ENCODE measurements around the gene CHD3.

CHD3 gene

DNA sequence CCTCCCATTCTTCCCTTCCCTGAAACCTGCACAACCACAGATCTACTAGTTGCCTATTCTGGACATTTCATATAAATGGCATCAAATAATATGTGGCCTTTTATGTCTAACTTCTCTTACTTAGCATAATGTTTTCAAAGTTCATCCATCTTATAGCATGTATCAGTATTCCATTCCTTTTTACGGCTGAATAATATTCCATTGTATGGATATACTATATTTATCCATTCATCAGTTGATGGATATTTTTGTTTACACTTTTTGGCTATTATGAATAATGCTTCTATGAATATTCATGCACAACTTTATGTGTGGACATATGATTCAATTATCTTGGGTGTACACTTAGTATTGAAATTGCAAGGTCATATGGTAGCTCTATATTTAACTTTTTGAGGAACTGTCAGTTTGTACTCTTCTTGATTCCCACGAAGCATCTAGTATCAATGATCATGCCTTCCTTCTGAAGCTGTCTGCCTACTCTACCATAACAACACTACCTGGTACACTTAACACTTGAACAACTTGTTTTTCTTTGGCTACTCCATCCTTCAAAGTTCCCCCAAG is 12.7 kb upstream of the CHD3 start:
- no peak for DNase-seq

DNA sequence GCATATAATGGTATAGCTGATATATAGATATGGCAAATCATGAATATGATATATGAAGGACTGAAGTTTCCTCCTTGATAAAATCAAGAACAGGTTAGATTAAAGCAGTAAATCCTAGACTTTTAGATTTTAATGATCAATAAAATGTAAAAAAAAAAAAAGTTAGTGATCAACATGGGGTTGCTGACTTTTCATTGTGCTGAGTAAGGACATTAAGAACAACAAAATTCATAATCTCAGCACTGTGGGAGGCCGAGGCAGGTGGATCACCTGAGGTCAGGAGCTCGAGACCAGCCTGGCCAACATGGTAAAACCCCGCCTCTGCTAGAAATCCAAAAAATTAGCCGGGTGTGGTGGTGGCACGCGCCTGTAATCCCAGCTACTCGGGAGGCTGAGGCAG is 10.4 kb upstream of the CHD3 start:
- no peak for DNase-seq

DNA sequence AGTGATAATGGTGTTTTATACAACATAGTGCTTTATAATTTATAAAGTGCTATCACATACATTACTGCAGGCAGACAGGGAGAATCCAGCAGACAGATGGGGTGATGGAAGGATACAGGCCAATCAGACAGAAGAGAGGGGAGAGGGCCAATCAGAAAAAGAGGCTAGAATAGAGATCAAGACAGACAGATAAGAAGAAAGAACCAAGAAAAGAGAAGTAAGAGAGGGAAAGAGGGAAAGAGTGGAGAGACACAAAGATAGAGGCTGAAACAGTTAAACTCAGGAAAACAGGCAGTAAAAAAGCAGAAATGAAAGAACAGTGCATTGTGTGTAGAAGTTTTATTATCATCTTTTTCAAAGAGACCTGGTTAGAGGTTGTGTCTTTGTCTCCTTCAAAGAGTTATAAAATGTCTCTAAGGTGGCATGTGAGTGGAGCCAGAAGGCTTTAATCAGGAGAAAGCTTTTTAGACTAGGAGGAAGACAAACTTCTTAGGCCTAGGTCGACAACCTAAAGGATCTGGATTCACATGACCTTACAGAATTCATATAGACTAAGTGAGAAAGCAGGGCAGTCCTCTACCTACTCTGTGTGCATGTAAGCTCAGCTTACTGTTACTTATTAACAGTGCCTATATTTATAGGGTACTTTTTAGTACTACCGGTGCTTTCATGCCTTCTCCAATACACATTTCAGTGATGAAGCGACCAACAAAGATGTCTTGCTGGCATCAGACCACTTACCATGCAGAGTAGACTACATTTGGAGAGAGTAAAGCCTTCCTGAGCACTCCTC is 8.3 kb upstream of the CHD3 start:
- no peak for DNase-seq

DNA sequence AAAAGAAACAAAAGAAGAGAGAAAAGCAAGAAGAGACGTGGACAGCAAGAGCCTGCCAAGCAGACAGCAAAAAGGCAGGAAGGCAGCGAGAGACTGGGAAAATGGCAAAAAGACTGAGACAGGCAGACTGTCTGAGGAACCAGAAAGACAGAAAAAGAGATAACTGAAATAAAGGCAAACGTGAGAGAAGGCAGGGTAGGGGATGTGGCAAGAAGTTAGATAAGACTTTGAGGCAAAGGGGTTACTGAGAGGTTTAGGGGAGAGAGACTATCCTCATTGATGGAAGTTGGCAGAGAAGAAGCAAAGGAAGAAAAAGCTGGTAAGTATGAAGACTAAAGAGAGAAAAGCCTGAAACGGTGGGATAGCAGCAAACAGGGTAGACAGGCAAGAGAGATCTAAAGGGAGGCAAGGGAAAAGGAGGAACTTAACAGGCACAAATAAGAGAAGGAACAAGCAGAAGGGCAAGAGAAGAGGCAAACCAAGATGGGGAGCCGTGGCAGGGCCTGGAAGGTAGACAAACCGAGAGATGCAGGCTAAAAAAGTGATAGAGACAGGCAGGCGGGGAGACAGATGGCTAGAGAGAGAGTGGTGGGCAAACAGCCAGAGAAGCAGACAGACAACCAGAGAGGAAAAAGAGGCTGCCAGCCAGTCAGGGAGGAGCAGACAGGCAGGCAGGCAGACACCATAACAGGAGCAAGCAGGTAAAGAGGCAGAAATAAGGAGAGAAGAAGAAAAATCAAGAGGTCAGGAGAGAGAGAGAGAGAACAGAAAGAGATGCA is 7.1 kb upstream of the CHD3 start:
- DNase-seq: no peak

DNA sequence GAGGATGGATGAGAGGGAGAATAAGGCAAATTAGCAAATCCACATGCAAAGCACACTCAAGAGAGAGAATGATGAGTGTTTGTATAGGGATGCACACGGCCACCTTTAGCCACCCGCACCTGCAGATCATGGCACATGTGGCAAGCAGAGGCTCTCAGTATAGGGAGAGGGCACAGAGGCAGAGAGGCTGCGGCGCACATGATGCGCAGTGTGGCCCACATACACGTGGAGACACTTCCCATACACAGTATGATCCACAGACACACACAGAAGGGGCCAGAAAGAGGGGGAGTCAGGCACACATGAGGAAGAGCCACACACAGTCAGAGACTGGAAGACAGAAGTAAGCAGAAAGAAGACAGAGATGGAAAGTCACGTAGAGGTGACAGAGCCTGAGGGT is 6.5 kb upstream of the CHD3 start:
- DNase-seq: no peak

DNA sequence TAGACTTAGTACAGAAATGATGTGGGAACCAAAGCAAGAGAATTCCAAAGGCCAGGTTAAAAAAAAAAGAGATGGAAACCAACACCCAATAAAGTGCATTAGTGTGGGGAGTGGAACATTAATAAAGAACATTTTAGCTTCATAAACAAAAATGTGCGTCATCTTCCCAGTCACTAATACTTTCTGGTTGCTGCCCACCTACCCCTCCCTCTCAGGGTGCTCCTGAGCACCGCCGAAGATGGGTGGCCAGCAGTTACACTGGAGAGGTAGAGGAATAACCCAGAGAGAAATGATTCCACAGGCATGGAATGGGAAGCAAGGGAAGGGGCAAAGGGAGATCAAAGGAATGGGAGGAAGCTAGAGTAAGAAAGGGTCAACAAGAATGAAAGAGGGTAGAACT is 6.0 kb upstream of the CHD3 start:
- no peak for DNase-seq

DNA sequence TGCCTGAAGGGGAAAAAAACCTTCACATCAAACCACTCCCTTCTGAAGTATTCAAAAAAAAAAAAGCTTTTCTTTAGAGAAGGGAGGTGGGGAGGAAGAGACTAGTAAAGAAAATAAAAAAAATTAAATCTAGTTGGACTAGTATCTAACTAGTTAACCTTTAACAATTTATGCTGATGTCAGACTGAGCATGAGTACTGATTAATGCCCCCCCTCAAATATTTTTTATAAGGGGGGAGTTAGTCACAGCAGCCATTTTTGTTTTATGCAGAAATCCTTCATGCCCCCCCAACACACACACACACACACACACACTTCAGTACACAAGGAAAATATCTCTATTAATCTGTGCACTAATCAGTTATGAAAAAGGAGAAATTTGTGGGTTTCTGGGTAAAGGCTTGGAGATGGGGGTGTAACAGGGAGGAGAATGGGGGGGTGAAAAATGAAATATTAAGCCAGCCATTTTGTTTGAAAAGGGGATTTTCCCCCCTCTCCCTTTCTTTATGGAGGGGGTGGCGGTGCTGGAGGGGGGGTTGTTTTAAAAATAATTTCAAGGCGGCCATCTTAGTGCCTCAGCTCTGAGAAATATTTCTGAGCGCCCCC is 4.7 kb upstream of the CHD3 start:
- no peak for DNase-seq

DNA sequence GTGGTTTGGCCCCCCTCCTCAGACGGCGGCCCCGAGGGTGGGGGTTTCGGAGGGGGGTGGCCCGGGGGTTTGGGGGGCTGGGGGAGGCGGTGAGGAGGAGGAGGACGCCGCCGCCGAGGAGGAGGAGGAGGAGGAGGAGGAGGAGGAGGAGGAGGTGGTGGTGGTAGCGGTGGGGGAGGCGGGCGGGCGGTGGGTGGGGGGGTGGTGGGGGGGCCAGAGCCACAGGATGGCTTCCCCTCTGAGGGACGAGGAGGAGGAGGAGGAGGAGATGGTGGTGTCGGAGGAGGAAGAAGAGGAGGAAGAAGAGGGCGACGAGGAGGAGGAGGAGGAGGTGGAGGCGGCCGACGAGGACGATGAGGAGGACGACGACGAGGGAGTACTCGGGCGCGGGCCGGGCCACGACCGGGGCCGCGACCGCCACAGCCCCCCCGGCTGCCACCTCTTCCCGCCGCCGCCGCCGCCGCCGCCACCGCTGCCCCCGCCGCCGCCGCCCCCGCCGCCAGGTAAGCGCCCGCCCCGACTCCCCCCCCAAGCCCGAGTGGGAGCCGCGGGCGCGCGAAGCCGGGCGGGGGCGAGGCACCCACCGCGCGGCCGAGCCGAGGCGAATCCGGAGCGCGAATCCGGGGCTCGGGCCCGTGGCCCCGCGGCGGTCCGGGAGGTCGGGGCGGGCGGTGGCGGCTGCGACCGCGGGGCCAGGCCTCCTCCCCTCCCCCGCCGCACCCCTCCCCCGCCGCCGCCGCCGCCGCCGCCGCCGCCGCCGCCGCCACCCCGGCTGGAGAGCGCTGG is 3.8 kb upstream of the CHD3 start:
- peak; percentile 25 for DNase-seq

DNA sequence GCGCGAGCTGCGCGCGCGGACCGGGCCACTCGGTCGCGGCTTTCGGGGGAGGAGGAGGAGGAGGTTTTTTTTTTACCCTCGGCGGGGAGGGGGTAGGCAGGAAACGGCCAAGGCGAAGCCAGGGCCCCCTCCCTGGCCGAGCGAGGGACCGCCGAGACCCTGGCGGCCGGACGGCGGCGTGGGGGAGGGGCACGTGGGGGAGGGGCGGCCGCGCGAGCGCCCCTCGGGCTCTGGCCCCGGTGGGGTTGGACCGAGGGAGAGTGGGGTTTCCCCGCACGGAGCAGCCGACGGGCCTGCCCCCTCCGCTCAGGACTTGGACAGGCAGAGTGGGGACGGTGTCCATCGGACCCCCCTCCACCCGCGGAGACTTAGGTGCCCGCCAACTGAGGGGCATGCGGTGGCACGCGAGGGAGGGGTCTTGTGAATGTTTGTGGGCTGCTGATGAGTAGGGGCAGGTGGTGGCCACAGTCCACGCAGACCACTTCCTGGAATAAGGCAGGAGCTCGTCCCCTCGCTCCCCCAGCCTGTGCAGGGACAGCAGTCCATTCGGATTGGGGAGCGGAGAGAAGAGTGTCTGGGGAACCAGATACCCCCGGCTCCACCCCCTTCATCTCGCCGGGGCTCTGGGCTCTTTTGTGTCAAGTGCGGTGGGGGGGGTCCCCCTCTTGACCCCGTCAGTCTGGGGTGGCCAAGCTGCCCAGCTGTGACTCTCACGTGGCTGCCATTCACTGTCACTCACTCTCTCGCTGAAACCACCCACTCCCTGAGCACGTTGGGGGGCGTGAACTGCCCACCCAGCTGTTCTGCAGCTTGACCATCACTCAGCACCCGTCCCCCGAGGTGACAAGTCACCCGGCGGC is 3.0 kb upstream of the CHD3 start:
- peak; percentile 18 for DNase-seq

DNA sequence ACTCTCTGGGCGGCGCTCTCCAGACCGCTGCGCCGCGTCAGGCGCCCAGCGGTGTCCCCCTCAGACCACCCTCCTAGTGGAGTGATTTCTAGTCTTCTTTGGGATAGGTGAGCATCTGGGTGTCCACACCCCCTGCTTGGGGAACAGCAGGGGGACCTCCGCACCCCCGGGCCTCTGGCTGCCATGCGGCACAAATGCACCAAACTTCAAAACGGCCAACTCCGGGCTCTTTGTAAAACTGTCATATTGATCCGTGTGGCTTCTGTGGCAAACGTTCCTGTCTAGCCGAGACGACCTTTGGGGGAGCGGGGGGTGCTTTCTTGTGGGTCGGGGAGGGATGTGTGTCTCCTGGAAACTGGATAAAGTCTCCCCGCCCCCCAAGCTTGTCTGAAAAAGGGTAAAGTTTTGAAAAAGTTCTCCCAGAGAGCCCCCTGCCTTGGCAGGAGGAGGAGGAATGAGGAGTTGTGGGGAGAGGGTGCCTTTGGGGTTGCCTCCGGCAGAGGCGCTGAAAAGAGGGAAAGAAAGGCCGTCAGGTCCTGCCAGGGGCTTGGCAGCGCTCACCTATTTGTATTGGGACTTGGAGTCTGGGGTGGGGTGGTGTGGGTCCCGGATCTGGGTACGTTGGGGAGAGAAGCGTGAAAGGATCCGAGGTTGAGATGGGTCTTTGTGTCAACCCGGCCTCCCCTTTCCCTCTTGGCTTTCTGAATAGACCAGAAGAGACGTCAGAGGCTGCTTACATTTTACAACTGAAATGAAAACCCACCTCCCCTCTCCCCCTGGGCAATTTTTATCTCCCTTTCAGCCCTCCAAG is 2.2 kb upstream of the CHD3 start:
- DNase-seq: peak; percentile 39

DNA sequence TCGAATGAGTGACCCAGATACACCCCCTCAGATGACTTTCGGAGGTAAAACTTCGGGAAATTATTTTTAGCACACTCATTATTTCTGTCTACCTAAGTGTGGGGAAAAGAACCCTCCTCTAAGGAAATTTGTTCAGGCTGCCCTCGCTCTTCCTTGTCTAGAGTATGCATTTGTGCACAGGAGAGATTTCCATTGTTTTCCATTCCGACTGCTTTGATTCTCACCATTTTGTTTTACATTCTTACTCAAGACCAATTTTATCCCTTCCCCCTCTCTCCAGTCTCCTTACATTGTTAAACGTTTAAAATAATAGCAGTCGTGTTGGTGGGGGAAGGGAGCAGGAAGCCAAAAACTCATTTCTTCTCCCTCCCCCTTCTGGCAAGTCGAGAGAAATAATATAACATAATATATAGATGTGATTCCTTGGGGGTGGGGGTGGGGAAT is 1.5 kb upstream of the CHD3 start:
- DNase-seq: no peak

DNA sequence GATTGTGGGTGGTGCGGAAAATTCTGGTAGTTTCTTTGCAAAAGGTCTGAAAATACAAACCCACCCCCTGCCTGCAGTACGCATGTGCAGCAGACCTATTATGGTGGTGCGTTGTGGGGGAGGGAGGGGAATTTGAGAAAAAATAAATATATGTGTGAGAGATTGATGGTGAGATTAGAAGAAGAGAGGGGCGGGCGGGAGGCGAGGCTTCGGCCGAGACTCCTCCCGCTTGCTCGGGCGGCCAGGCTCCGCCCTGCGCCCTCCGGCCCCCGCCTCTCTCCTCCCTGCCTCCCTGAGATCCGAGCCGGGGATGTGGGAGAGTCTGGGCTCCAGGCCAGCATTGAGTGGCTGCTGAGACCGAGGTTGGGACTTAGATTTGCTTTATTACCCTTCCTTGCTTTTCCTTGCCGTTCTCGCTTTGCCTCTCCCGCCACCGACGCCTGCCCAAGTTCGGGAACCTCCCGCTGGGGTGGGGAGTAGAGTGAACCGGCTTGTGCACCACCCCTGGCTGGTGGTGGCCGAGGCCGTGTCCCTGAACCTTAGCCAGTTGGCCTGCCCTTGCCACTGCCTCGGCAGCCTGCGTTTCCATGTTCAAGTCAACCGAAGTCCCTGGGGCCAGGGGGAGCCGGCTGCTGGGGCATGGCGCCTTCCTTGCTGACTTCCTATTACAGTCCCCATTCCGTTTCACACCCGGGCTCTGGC is 956 bp upstream of the CHD3 start:
- DNase-seq: peak; percentile 84

DNA sequence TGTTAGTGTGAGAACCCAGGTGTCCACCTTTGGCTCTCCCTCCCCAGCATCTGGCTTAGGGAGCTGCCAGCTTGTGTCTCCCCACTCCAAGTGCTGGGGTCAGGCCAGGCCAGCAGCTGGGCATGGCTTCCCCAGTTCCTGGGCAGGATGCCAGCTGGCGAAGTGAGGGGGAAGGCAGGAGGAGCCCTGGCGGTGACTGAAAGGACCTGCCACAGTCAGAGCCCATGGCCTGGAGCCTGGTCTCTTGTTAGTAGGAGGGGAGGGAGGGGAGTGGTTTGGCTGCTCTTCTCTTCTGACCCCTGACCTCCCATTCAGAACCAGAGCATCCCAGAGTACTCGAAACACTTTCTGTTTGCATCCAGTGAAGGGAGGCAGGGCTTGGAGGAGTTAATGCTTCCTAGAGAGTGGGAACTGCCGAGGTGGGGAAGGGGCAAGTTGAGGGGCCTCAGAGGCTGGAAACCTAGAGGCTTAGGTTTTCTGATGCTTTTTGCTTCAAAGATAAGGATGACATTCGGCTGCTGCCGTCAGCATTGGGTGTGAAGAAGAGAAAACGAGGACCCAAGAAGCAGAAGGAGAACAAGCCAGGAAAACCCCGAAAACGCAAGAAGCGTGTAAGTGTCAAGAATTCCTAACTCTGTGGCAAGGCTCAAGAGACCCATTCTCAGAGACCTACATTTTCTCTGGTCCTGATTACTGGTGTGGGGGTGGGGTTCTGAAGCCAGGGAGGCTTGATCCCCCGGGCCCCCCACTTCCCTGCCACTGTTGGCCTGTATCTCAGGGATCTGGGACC is 772 bp downstream of the CHD3 start:
- DNase-seq: peak; percentile 20

DNA sequence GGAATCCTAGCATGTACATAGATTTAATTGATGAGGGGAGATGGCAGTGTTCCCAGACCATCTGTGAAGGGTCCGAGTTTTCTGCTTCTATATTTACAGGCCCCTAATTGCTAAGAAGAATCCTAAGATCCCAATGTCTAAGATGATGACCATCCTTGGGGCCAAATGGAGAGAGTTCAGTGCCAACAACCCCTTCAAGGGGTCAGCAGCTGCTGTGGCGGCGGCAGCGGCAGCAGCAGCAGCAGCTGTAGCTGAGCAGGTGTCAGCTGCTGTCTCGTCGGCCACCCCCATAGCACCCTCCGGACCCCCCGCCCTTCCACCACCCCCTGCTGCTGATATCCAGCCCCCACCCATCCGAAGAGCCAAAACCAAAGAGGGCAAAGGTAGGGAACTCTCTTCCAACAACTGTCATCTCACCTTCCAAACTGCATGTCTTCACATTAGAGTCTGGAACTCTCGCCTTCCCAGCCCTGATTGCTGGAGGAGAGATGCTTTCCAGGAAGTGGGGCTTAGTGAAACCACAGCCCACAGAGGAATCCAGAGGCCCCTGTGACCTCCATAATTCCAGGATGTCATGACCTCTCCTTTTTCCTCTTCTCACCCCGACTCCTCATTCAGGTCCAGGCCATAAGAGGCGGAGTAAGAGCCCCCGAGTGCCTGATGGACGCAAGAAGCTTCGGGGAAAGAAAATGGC is 4.7 kb downstream of the CHD3 start:
- no peak for DNase-seq

DNA sequence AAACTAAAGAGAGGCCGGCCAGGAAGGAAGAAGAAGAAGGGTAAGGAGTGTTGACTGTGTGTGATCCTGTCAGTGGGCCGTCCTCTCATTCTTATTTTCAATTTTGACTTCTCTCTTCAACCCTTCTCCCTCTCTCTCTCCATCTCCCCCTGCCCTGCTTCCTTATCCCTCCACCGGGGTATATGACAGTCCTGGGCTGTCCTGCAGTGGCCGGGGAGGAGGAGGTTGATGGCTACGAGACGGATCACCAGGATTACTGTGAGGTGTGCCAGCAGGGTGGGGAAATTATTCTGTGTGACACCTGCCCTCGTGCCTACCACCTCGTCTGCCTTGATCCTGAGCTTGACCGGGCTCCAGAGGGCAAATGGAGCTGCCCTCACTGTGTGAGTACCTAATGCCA is 5.6 kb downstream of the CHD3 start:
- DNase-seq: no peak

DNA sequence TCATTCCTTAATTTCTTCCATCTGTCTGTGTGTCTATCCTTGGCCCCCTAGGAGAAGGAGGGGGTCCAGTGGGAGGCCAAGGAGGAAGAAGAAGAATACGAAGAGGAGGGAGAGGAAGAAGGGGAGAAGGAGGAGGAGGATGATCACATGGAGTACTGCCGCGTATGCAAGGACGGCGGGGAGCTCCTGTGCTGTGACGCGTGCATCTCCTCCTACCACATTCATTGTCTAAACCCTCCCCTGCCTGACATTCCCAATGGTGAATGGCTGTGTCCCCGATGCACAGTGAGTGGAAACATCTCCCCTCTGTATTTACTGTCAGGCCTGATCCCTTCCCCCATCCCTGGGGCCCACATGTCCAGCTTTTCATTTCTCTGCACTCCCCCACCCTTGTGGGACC is 6.3 kb downstream of the CHD3 start:
- no peak for DNase-seq

DNA sequence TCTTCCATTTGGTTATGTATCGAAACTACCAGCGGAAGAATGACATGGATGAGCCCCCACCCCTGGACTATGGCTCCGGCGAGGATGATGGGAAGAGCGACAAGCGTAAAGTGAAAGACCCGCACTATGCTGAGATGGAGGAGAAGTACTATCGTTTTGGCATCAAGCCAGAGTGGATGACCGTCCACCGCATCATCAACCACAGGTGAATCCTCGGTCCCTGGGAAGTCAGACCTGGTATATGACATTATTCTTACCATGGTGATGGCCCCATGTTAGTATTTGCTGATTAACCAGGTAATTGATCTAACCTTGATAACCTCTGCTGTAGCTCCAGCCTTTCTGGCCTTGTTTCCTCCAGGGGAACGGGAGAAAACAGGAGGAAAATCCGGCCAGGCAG is 8.5 kb downstream of the CHD3 start:
- DNase-seq: no peak

DNA sequence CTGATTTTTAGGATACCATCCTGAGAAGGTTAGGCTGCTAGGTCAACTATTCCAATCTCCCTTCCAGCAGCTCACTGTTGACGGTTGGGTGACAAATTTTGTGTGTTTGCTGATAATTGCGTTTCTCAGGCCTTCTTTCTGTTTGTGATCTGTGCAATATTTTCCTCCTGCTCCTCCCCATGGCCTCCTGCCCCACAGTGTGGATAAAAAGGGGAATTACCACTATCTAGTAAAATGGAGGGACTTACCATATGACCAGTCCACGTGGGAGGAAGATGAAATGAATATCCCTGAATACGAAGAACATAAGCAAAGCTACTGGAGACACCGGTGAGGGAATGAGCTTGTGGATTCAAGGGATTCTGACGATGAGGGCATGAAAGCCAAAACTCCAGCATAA is 9.2 kb downstream of the CHD3 start:
- DNase-seq: no peak

All from activated effector memory CD4-positive, alpha-beta T cell treated with Interleukin-2 at 50 U/mL for 16 hours (primary cell).